ELR (cell line): ENCODE results near the gene TERC.
"Not testable (repeated sequence)": the region's sequence is repeated elsewhere in the genome, so short reads cannot be mapped to it uniquely, and the experiment has no call there.

Experiments
- DNase-seq: peaks from one replicate; pipeline ENCODE4 v3.0.0-alpha.2; 2015; ENCODE audit warnings: low read depth

TERC gene

DNA sequence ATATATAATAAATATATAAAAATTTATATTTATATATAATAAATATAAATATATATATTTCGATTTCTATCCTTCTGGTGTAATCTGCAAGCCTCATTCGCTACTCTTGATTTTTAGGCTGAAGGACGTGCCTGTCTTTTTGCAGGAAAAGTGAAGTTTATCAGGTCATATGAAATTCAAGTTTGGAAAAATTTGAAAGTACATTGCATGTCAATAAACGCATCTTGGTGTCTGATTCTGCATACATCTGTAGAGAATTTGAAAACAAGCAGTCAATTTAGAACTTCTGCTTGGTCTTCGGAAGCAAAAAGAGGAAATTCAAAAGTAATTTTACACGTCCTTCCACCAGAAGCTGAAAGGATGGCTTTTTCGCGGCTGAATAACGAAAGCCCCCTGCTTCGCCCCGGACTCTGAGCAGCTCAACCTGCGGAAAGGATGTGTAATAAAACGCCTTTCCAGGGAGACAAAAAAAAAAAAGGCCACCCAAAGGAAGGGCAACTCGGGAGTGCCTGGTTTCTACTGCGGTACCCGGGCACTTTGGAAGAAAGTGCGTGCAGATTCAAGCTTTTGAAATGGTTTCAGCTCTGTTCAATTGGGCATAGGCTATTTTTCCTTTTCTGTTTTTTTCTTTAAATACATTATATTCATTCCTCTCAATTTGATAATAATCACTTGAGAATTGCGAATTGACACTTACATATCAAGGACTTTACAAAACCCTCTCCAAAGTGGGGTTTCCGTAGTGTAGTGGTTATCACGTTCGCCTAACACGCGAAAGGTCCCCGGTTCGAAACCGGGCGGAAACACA, 6.8 kb upstream of the TERC start:
- DNase-seq, result peak; percentile 87

DNA sequence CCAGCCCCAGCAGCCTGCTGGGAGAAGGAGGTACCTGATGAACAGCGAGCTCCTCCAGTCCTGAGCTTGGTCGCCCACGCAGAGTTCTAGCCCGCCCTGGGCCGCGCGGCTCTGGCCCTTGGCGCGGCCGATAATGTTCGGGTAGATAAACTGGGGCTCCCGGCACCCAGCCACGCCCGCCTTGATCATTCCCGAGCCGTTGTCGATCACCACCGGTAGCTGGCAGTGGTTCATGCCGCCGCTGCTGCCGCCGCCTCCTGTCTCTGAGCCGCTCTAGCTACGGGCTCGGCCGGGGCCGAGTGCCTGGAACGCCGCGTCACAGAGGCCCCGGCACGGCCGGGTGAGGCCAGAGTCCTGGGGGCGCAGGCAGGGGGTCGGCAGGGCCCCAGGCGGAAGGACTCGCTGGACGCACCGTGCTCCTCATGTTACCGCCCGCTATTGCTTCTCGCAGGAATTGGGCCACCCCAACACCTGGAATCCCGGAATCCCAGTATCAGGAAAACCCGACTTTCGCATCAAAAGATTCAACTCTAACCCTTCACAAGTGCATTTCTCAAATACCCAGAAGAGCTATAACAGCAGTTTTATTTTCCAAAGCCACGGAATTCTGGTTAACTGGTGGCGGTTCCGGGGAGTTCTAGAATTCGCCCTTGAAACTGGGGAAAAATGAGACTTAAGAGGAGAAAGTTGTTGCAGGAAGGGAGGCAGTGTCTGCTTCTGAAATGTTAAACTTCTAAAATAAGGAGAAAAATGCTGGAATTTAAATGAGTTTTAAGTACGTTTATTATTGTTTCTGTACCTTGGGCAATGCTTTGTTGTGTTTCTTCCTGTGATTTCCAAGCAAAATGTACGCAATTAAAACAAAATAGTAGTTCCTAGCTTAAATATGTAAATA, 4.7 kb upstream of the TERC start, which contains the start of gene ACTRT3:
ACTRT3 (minus strand) TSS at position 275 of the 895 bp plus-strand sequence; CDS start at position 234, 41 bp downstream.
- DNase-seq, result peak; percentile 77

DNA sequence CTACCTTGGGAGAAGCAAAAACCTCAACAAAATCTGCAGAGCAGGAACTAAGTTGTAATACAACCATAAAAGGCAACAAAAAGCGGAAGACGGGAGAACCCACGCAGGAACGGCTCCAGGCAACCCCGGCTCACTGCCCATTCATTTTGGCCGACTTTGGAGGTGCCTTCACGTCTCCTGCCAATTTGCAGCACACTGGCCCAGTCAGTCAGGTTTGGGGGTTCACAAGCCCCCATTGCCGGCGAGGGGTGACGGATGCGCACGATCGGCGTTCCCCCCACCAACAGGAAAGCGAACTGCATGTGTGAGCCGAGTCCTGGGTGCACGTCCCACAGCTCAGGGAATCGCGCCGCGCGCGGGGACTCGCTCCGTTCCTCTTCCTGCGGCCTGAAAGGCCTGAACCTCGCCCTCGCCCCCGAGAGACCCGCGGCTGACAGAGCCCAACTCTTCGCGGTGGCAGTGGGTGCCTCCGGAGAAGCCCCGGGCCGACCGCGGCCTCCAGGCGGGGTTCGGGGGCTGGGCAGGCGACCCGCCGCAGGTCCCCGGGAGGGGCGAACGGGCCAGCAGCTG, 463 bp downstream of the TERC start:
- peak; percentile 53 for DNase-seq

DNA sequence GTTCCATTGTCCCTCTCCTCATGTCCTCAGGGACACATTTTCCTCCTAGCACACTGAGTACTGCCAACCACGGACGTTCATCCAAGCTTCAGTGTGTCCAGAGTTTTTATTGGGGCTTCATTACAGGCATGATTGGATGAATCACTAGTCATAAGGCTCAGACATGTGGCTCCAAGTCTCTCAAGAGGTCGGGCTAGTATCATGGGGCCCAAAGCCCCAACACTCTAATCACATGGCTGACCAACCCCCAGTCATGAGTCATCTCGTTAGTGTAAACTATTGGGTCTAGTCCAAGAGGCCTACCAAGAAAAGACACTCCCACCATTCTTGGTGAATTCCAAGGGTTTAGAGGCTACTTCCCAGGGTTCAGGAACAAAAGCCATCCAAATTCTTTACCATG, 4.4 kb downstream of the TERC start:
- DNase-seq, result peak; percentile 89

- DNase-seq, result peak; percentile 96
Observed at GRCh38 chr3:169759256-169759655, 5.6 kb downstream of the TERC start.

GRCh38 chr3:169758359-169758994, 6.4 kb downstream of the TERC start:
- DNase-seq, result no peak

DNA sequence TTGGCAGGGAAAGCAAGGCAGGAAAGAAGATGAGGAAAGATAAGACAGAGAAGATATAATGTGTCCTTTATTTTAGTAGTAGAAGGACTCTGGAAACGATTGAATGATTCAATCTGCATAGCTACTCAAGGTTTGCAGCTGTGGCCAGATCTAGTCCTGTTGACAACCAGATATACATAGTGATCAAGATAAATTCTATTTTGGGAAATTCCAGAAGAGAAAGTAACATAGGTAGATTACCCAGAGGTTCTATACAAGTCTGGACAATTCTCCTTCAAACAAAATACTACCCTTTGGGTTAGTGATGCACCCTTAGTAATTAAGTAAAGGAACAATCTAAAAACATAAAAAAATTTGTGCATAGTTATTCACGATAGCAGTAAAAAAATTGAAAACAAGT, 9.4 kb downstream of the TERC start:
- no peak for DNase-seq

GRCh38 chr3:169754711-169755110, 10.1 kb downstream of the TERC start:
- DNase-seq, result no peak

DNA sequence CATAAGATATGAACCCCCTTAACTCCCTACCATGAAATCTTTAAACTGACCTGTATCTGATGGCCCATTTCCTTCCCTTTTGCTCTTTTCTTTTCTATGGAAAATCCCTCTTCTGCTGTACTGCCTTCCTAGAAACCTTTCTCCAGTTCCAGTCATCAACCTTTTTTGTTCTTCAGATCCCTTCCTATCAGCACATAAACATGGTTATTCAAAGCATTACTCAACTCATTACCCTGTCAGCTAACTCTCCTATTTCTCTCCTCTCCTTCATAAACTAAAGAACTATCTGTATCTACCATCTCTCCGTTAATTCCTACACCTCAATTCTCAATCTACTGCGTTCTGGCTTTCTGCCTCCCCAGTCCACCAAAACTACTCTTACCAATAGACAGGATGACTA, 13.0 kb downstream of the TERC start:
- no peak for DNase-seq

DNA sequence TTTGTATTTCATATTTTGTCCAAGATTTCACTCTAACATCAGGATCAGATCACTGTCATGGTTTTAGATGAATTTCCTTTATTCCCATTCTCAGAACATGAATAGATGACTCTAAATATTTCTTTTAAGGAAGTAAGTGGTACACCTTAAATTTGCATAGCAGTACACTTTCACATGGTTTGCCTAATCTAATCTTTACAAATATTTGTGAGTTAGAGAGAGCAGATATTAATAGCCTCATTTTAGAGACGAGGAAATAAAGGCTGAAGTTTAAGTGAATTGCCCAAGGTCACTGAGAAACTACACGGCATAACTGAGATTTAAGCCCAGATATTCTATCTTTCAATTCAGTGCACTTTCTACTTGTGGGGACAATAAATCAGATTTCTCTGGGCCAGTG, 14.2 kb downstream of the TERC start:
- DNase-seq, result no peak

DNA sequence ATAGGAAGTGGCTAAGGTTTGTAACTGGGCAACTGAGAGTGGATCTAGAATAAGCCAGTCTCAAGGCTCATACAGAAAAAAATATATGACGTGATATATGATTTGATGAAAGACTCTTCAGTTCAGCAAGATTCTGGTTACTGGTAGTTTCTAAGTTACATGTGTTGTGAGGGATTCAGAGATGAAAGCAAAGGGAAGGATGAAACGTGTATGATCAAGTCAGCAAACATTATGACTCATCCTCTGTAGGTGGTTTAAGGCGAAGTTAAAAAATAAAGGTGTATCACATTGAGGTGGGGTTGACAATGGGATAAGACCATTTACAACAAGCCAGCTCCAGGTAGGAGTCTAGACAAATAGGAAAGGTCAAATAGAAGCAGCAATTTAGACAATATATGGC, 16.2 kb downstream of the TERC start:
- DNase-seq, result no peak

DNA sequence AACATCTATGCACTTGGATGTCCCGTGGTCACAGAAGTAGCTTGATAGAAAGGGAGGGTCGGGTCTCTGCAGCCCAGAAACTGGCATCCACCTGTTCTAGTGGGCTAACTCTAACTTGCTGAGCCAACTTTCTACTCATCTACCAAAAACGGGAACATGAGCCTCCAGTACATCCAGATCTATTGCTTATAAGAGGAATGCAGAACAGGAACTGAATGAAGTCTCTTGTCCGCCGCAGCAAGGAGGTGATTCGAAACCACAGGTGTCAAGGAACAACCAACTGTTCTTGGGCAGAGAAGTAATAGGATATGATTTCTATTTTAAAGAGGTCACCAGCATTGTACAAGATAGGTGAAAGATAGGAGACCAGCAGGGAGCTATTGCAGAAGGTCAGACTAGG, 17.9 kb downstream of the TERC start:
- DNase-seq, result no peak

- DNase-seq, result peak; percentile 44
Observed at GRCh38 chr3:169744366-169745054, 20.4 kb downstream of the TERC start.

- DNase-seq, result no peak
Observed at GRCh38 chr3:169739067-169739466, 25.8 kb downstream of the TERC start.

DNA sequence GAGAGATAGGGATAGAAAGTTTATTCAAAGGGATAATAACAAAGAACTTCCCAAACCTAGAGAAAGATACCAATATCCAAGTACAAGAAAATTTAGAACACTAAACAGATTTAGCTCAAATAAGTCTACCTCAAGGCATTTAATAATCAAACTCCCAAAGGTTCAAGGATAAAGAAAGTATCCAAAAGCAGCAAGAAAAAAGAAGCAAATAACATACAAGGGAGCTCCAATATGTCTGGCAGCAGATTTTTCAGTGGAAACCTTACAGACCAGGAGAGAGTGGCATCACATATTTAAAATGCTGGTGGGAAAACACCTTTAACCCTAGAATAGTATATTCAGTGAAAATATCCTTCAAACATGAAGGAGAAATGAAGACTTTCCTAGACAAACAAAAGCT, 33.0 kb downstream of the TERC start:
- not testable (repeated sequence) for DNase-seq

GRCh38 chr3:169722724-169723123, 42.1 kb downstream of the TERC start:
- DNase-seq, result no peak

DNA sequence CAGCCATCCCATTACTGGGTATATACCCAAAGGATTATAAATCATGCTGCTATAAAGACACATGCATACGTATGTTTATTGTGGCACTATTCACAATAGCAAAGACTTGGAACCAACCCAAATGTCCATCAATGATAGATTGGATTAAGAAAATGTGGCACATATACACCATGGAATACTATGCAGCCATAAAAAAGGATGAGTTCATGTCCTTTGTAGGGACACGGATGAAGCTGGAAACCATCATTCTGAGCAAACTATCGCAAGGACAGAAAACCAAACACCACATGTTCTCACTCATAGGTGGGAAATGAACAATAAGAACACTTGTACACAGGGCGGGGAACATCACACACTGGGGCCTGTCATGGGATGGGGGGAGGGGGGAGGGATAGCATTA, 46.4 kb downstream of the TERC start:
- DNase-seq, result not testable (repeated sequence)
